ENCODE measurements around the gene AFMID. TPM values are rescaled to one million over a fixed set of nuclear protein-coding genes. Genes with fewer than 3 reads are reported as not detected.

Gene AFMID
- total RNA-seq, 4 donors from 2014 or later = 16.5 to 44.3 (median 30.3) TPM

GRCh38 chr17:78214016-78214705 lies 27.0 kb downstream of the AFMID start, which contains the start of gene BIRC5:
Gene BIRC5, plus strand, starts transcription at chr17:78214253. Its CDS starts 64 bp downstream, at chr17:78214317.
- intact Hi-C loops (cut with DNase I) = no loop called here
- TF ChIP-seq CTCF (IDR thresholded peaks at IDR 0.05) (peak in 1 of 6 experiments; percentile 17), POLR2A (IDR thresholded peaks at IDR 0.05) (peak in 1 of 4 donors; percentile 29)

GRCh38 chr17:78214706-78215061 lies 27.5 kb downstream of the AFMID start:
- no peaks in the 10 kb centered on the region for H3K36me3 ChIP-seq
- TF ChIP-seq CTCF (IDR thresholded peaks at IDR 0.05) = no peak
- TF ChIP-seq POLR2A (IDR thresholded peaks at IDR 0.05) = no peak

More at GRCh38 chr17:78214016-78214705, 27.0 kb downstream of the AFMID start, which contains the start of gene BIRC5:
- Histone ChIP-seq H3K27ac (peak within 1 kb of the TSS in 3 of 4 donors; percentile 62 to 75 (median 73)), H3K27me3 (no peaks in the 10 kb centered on the region), H3K4me1 (peaks cover 9 to 25% (median 10%) of the 10 kb centered on the region in 3 donors), H3K4me3 (peak within 1 kb of the TSS; percentile 60 to 70 (median 66)), H3K9me3 (no peaks in the 10 kb centered on the region), H3K36me3 (no peaks in the 10 kb centered on the region)
- DNase-seq = peak; percentile 60
- WGBS, 2 donors = 0% methylated on average over 5 of the region's 60 CpGs

GRCh38 chr17:78219396-78220150 lies 32.4 kb downstream of the AFMID start:
- no peak for DNase-seq
- Histone ChIP-seq H3K4me3 (no peak overlapping the region), H3K27ac (no peak overlapping the region), H3K36me3 (peaks cover 0 to 14% (median 0%) of the 10 kb centered on the region in 3 donors), H3K9me3 (no peaks in the 10 kb centered on the region), H3K4me1 (peaks cover under 1 to 12% (median under 1%) of the 10 kb centered on the region in 3 donors), H3K27me3 (no peaks in the 10 kb centered on the region)
- TF ChIP-seq POLR2A (IDR thresholded peaks at IDR 0.05) (no peak), CTCF (IDR thresholded peaks at IDR 0.05) (no peak)
- intact Hi-C loops (cut with DNase I) = no loop called here
- 50 to 73% methylated on average over 7 to 11 of the region's 11 CpGs for WGBS, 2 donors

More at GRCh38 chr17:78214706-78215061, 27.5 kb downstream of the AFMID start:
- peak overlapping the region; percentile 60 to 70 (median 66) for H3K4me3 ChIP-seq
- peak overlapping the region in 3 of 4 donors; percentile 62 to 75 (median 73) for H3K27ac ChIP-seq
- intact Hi-C loops (cut with DNase I) = no loop called here
- no peaks in the 10 kb centered on the region for H3K27me3 ChIP-seq
- H3K9me3 ChIP-seq = no peaks in the 10 kb centered on the region
- DNase-seq = no peak
- H3K4me1 ChIP-seq = peaks cover 9 to 25% (median 10%) of the 10 kb centered on the region in 3 donors
- 17% methylated on average over 4 of the region's 5 CpGs for WGBS, 2 donors

- intact Hi-C loops (cut with DNase I) = no loop called here
Observed at GRCh38 chr17:78223061-78223460, 35.9 kb downstream of the AFMID start.

More at GRCh38 chr17:78223061-78223460, 35.9 kb downstream of the AFMID start:
- Histone ChIP-seq H3K9me3 (no peaks in the 10 kb centered on the region), H3K4me1 (peaks cover 0 to 12% (median 9%) of the 10 kb centered on the region in 3 donors), H3K27ac (peak overlapping the region in 2 of 4 donors; percentile 33 to 51), H3K27me3 (no peaks in the 10 kb centered on the region), H3K4me3 (no peak overlapping the region), H3K36me3 (peaks cover 0 to 17% (median 0%) of the 10 kb centered on the region in 3 donors)
- no peak for DNase-seq
- 69 to 89% methylated on average over 4 of the region's 4 CpGs for WGBS, 2 donors
- no peak for TF ChIP-seq POLR2A (IDR thresholded peaks at IDR 0.05)
- TF ChIP-seq CTCF (IDR thresholded peaks at IDR 0.05) = no peak
